A549 treated with dexamethasone at 1 μM for 4 hours (cell line): ENCODE data around the gene MGAT4C. TPM values are rescaled to one million over a fixed set of nuclear protein-coding genes. Genes with fewer than 3 reads are reported as not detected.

Source experiments
- total RNA-seq: library from RNA; stranded (reverse); fragments of 200-300 nt; extraction: Qiagen RNA extraction; gene quantifications from 5 replicates; pipeline ENCODE4 v1.2.3, GENCODE V29; 2022

Gene MGAT4C
- total RNA-seq = 0.04 to 0.07 TPM in 2 of 5 replicates, not detected in the others

DNA sequence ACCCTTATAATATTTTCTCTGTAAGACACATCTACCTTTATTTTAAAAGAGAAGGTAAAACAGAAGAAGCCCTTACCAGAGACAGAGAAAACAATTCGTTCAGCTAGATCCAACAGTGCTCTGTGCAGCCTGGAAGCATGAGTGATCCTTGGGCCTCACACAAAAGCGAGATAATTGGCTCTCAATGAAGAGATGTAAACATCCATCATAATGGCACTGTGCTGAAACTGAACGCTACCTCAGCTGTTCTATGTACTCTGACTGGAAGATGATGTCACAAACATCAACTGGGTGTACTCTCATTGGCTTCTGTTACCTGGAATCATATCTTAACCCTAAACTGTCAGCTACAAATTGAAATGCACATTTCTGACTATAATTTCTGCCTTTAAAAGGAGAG lies at the start of gene MGAT4C:
TSS of gene MGAT4C (minus strand) at position 229 of the 400 bp plus-strand sequence.

